Pancreas (tissue), 10 donors: ENCODE results near the gene ABCA6. TPM values are rescaled to one million over a fixed set of nuclear protein-coding genes. Genes with fewer than 3 reads are reported as not detected.

Experiments
- ATAC-seq, 4 donors: fragments of 200-7000 bp; cut with Tn5 transposase; one replicate each; pipeline versions ENCODE4 v1.8.0 to v1.9.1; 2020; ENCODE audit warnings: mild to moderate bottlenecking in 4 of 4, moderate library complexity in 4 of 4
- DNase-seq, 6 donors: peaks; one replicate each; pipeline ENCODE4 v3.0.0-alpha.2; 2020
- FAIRE-seq: peaks from 2 replicates; lab custom pipeline; 2012; peaks lifted over from hg19 to GRCh38; lab: Jason Lieb, UNC
- H3K27ac ChIP-seq, 4 donors: fragments of 200-600 bp; sonication (generic); 1 replicate in 3 of 4; 2 replicates in 1 of 4; pipeline versions ENCODE4 v1.5.0 to v1.8.0; 2020
- H3K27me3 ChIP-seq, 4 donors: fragments of 200-600 bp; one replicate each; pipeline ENCODE4 v1.8.0; 2021
- H3K36me3 ChIP-seq, 3 donors: fragments of 200-600 bp; sonication (generic) in 1 of 3; one replicate each; pipeline versions ENCODE4 v1.5.0 to v1.8.0; 2020 to 2021
- H3K4me1 ChIP-seq, 3 donors: fragments of 200-600 bp; one replicate each; pipeline ENCODE4 v1.8.0; 2021
- H3K4me3 ChIP-seq, 4 donors: fragments of 200-600 bp; sonication (generic) in 2 of 4; one replicate each; pipeline versions ENCODE4 v1.5.0 to v1.8.0; 2020 to 2021
- H3K9me3 ChIP-seq, 4 donors: fragments of 200-600 bp; one replicate each; pipeline ENCODE4 v1.8.0; 2021
- WGBS, 2 donors: extraction: QIAGEN DNeasy Blood & Tissue Kit; methylation state at CpG; one replicate each; pipeline ENCODE4 v1.1.7; 2013; 5-methylcytosine and 5-hydroxymethylcytosine counted together
- intact Hi-C, 3 donors: fragments of 100-400 bp; cut with DNase I; formaldehyde crosslinking; loops; one replicate each; pipeline versions ENCODE4 v1.11.1 to v1.14.2; 2022
- polyA plus RNA-seq, 2 donors: library from polyadenylated mRNA; stranded (reverse); fragments of 200-250 nt; gene quantifications; one replicate each; pipeline ENCODE4 v1.2.3, GENCODE V29; 2013
- total RNA-seq, 6 donors: library from RNA; stranded (reverse); fragmentation: NEBNext Ultra II Directional in 4 of 6; extraction: Animal tissue kit (Norgen Biotek cat#: 25700) in 4 of 6; gene quantifications; one replicate each; pipeline versions ENCODE4 v1.2.1 to v1.2.4, GENCODE V29; 2021 to 2023
- TF ChIP-seq, protein P1 (sequence below), 4 donors: fragments of 200-600 bp; sonication (generic) in 3 of 4; IDR thresholded peaks; one replicate each; pipeline versions ENCODE4 v1.5.0 to v1.8.0; 2021; ENCODE audit warnings: antibody characterized with exemption in 4 of 4
- donor health status: healthy with polysubstance abuse.
- donor health status: DM: no; HTN: no; CAD: no; lungs with moderate emphysema.
- donor health status: DM: no; HTN: no; CAD: no.
- donor health status: control.
- donor health status: control.
- donor health status: Bipolar disorder and iron deficiency.
- donor health status: DM: yes; HTN: yes; CAD: no.
- donor health status: DM: no; HTN: no; CAD: no.
- donor health status: DM: no; HTN: no; CAD: no.
- donor health status: DM: yes; HTN: yes; CAD: no.

The ABCA6 gene
- total and polyA plus RNA-seq, 8 donors, result 0.85 to 11.0 (median 4.1) TPM

DNA sequence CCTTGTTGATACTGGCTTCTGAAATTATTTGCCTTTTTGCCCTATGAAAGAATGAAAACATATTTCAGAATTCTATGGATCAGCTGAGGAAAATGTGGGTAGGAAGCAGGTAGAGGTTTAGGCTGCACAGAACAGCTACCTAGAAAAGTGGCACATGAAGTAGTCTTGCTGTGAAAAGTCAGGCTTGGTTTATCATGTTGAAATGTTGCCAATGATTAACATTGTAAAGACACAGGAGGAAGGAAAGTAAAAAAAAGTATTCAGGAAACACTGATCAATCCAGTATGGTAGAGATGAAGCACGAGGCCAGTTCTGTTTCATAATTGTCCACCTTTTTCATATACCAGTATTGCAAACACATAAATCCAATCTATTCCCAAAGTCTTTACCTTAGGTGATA is 29.9 kb downstream of the ABCA6 start:
- H3K27ac ChIP-seq, result no peak overlapping the region
- intact Hi-C loops, result no loop called here
- H3K27me3 ChIP-seq, result no peaks in the 10 kb centered on the region
- TF ChIP-seq, protein P1, sequence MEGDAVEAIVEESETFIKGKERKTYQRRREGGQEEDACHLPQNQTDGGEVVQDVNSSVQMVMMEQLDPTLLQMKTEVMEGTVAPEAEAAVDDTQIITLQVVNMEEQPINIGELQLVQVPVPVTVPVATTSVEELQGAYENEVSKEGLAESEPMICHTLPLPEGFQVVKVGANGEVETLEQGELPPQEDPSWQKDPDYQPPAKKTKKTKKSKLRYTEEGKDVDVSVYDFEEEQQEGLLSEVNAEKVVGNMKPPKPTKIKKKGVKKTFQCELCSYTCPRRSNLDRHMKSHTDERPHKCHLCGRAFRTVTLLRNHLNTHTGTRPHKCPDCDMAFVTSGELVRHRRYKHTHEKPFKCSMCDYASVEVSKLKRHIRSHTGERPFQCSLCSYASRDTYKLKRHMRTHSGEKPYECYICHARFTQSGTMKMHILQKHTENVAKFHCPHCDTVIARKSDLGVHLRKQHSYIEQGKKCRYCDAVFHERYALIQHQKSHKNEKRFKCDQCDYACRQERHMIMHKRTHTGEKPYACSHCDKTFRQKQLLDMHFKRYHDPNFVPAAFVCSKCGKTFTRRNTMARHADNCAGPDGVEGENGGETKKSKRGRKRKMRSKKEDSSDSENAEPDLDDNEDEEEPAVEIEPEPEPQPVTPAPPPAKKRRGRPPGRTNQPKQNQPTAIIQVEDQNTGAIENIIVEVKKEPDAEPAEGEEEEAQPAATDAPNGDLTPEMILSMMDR (IDR thresholded peaks at IDR 0.05), result no peak
- WGBS, 2 donors, result 22 to 27% methylated on average over 1 of the region's 1 CpG
- DNase-seq, result no peak
- H3K4me1 ChIP-seq, result peaks cover 0 to 5% (median 4%) of the 10 kb centered on the region in 3 donors
- no peak overlapping the region for H3K4me3 ChIP-seq
- H3K9me3 ChIP-seq, result no peaks in the 10 kb centered on the region
- H3K36me3 ChIP-seq, result no peaks in the 10 kb centered on the region
- peak in 3 of 4 donors; percentile 28 to 69 (median 34) for ATAC-seq
- no peak for FAIRE-seq

DNA sequence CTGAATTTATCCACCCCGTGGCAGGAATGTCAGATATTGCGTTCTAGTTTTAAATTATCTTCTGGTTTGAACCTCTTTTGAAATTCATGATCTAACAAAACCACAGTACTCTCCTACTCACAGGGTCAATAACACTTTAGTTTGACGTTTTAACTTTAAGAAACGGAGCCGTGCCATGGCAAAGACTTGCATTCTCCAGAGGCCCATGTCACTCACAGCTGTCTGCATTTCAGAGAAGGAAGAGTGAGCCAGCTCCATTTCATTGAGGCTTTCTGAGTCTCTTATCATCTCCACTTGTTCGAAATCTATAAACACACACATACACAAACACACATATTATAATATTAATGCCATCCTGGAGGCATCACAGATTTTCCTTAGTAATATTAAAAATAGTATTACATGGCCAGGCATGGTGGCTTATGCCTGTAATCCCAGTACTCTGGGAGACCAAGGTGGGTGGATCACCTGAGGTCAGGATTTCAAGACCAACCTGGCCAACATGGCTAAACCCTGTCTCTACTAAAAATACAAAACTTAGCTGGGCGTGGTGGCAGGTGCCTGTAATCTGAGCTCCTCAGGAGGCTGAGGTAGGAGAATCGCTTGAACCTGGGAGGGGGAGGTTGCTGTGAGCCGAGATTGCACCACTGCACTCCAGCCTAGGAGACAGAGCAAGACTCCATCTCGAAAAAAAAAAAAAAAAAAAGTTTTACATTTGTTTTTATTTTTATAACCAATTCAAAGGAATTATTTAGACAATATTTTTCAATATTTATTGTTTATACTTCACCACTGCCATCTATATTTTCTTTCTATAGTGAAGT is 35.6 kb downstream of the ABCA6 start:
- DNase-seq (peak in 1 of 6 donors; percentile 13), FAIRE-seq (no peak), ATAC-seq (peak; percentile 45 to 61 (median 46))
- intact Hi-C loops, result no loop called here
- no peaks in the 10 kb centered on the region for H3K9me3 ChIP-seq
- H3K4me1 ChIP-seq, result peaks cover 4 to 11% (median 6%) of the 10 kb centered on the region in 3 donors
- H3K27ac ChIP-seq, result peak overlapping the region in 1 of 4 donors; percentile 15
- no peak overlapping the region for H3K4me3 ChIP-seq
- H3K27me3 ChIP-seq, result no peaks in the 10 kb centered on the region
- no peaks in the 10 kb centered on the region for H3K36me3 ChIP-seq
- 49 to 52% methylated on average over 10 of the region's 10 CpGs for WGBS, 2 donors
- TF ChIP-seq, protein P1 (IDR thresholded peaks at IDR 0.05), result no peak

DNA sequence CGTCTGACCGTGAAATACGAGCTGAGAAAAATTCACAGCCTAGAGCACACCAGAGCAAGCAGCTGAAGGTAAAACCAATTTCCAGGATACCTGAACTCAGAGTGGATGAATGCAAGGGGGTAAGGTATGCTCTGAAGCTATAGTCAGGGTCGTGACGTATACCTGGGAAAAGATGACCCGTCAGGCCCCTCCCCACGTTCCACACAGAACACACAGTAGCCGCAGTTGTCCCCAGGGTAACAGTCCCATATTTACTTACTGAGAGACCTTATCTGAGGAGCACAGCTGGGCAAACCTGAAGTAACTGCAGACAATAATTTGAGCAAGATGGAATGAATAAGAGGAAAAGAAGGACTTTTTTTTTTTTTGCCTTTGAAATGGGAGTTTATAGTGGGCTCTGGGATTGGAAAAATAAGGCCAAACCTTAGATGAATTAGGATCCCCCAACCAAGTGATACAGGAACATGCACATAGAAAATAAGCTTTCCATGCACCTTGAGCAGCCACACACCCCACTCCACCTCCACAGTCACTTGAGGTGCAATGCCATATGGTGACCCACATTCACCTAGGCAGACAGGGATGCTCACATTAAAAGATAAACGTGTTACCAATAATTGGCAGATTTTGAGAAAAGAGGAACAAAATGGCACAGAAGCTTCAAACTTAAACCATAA is 38.0 kb downstream of the ABCA6 start:
- WGBS, 2 donors, result 41 to 45% methylated on average over 9 of the region's 9 CpGs
- Histone ChIP-seq H3K27me3 (no peaks in the 10 kb centered on the region), H3K36me3 (no peaks in the 10 kb centered on the region), H3K9me3 (no peaks in the 10 kb centered on the region), H3K27ac (peak overlapping the region in 2 of 4 donors; percentile 4 to 46), H3K4me1 (peaks cover 4 to 11% (median 6%) of the 10 kb centered on the region in 3 donors), H3K4me3 (no peak overlapping the region)
- FAIRE-seq (no peak), DNase-seq (peak in 5 of 6 donors; percentile 24 to 76 (median 54)), ATAC-seq (peak; percentile 89 to 93 (median 90))
- intact Hi-C loops, result no loop called here
- TF ChIP-seq, protein P1 (IDR thresholded peaks at IDR 0.05), result no peak

DNA sequence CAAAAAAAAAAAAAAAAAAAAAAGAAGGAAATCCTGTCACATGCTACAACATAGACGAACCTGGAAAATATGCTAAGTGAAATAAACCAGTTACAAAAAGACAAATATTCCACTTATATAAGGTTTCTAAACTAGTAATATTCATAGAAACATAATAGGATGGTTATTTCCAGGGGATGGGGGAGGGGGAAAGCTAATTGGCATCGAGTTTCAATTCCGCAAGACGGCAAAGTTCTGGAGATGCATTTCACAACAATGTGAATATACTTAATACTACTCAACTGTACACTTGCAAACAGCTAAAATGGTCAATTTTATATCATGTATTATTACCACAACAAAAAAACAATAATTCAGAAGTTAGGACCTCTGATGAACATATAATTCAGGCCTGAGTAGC is 43.1 kb downstream of the ABCA6 start:
- ATAC-seq (no peak), FAIRE-seq (no peak), DNase-seq (no peak)
- intact Hi-C loops, result no loop called here
- TF ChIP-seq, protein P1 (IDR thresholded peaks at IDR 0.05), result no peak
- no peak overlapping the region for H3K27ac ChIP-seq
- H3K4me3 ChIP-seq, result no peak overlapping the region
- peaks cover 0 to 7% (median 0%) of the 10 kb centered on the region in 3 donors for H3K4me1 ChIP-seq
- H3K36me3 ChIP-seq, result no peaks in the 10 kb centered on the region
- H3K9me3 ChIP-seq, result no peaks in the 10 kb centered on the region
- 91 to 93% methylated on average over 4 of the region's 4 CpGs for WGBS, 2 donors
- H3K27me3 ChIP-seq, result no peaks in the 10 kb centered on the region
